HG02943 (cell line): ENCODE results near the gene PIK3CD.
"Not testable (repeated sequence)": the region's sequence is repeated elsewhere in the genome, so short reads cannot be mapped to it uniquely, and the experiment has no call there.

Source experiments
- ATAC-seq: cut with Tn5 transposase; IDR thresholded peaks from one replicate; pipeline ENCODE4 v1.9.1; 2021; ENCODE audit warnings: mild to moderate bottlenecking, low read depth, moderate library complexity; ENCODE audit not compliant: unreplicated experiment

PIK3CD gene

DNA sequence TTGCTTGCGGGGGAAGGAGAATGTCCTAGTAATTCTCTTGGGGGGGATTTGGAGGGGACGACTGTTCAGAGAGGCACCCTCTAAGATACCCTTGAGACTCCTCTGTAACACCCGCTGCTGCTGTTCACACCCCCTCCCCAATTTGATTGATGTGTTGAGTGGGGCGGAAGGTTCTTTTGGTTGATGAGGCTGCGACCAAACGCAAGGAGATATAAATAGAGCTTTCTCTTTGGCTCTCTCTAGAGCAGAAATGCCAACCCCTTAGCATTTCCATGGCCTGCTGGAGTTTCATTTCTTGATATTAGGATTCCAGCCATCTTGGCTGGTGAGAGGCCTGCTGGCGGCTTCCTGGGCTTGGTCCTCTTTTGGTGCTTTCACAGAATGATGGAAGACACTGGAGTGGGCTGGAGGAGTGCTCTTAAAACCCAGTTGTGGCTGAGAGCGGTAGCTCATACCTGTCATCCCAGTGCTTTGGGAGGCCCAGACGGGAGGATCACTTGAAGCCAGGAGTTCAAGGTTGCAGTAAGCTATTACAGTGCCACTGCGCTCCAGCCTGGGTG, 2.0 kb downstream of the PIK3CD start:
- no peak for ATAC-seq

DNA sequence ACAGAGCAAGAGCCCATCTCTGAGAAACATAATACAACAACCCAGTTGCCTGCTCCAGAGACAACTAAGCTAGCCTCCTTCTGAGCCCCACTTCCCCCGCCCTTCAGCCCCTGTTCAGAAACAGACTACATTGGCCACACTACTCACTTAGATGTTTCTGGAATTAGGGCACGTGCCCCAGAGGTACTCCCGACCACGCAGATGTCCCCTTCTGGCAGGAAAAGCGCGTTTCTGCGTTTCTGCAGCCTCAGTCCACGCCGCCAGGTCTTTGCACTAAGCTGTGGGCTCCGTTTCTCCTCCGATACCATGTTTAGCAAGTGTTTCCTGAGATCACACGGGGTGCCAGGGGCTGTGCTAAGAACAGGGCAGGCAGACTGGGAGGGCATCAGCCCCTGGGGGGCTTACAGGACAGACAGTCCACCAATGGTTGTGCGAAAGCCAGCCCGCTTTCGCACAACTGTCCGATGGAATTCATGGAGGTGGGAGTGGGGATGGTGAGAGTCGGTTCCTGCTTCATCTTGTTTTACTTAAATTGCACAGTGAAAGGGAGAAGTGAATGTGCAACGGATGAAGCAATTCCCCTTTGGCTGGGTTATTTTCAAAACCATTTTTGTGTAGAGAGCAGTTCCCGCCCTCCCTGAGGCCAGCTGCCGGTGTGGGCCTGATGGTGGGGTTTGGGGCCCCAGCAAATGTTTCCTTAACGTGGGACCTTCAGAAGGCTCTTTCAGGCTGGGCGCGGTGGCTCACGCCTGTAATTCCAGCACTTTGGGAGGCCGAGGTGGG, 2.7 kb downstream of the PIK3CD start:
- ATAC-seq, result no peak

DNA sequence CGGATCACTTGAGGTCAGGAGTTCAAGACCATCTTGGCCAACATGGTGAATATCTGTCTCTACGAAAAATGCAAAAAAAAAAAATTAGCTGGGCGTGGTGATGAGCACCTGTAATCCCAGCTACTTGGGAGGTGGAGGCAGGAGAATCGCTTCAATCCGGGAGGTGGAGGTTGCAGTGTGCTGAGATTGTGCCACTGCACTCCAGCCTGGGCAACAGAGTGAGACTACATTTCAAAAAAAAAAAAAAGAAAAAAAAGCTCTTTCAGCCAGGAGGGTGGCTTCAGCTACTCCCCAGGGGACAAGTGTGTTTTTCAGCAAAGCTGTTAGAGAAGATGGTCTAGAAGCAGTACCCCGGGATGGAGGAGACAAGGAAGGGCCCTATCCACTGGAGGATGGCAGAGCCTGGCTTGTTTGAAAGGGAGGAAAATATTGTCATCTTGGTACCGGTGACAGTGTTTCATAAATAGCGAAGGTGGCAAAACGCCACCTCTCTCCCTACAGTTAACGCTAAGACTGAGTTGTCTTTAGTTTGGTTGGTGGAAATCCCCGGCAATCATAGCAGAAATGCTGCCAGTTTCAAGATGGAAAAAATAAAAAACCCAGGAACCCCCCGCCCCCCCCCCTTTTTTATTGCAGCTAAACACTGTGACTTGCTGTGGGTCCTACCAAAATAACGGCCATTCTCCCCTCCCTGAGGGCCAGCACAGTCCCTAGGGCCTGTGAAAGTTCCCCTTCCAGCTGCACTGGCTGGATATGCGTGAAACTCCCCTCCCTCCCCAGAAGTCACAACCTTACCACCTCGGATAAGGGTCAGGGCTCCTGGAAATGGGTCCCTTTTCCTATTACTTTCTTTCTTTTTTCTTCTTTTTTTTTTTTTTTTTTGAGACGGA, 3.5 kb downstream of the PIK3CD start:
- no peak for ATAC-seq

DNA sequence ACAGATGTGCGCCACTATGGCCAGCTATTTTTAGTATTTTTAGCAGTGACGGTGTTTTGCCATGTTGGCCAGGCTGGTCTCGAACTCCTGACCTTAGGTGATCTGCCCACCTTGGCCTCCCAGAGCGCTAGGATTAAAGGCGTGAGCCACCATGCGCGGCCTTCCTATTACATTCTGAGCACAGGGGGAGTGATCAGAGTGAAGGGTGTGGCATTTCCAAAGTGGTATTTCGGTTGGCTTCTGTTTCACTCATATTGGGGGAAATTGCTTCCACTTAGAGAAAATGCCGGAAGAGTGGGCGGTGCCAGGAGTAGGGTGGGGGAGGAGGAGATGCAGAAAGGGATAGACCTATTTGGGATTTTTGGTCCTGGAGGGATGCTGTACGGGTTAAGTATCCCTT, 4.3 kb downstream of the PIK3CD start:
- ATAC-seq, result no peak

DNA sequence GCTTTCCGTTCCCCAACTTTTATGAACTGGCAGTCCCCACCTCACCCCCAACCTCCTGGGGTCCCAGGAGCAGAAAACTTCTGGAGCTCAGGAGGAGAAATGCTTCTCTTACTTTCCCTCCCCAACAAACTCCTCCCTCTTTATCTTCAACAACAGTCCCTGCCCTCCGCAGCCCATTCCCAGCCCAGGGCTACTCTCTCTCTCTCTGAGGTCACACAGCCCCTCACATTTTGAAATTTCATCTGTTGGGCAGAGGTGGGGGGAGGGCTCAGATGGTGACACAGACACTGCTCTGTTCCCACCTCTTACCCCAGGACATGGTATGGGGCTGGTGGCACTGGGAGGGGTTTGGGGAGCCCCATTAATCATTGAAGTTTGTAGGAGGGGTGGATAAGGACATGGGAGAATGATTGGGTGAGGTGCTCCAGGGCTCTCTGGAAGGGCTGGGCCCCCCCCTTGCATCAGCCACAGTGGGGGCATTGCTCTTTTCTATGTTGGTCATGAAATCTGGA, 6.0 kb downstream of the PIK3CD start:
- ATAC-seq, result no peak

DNA sequence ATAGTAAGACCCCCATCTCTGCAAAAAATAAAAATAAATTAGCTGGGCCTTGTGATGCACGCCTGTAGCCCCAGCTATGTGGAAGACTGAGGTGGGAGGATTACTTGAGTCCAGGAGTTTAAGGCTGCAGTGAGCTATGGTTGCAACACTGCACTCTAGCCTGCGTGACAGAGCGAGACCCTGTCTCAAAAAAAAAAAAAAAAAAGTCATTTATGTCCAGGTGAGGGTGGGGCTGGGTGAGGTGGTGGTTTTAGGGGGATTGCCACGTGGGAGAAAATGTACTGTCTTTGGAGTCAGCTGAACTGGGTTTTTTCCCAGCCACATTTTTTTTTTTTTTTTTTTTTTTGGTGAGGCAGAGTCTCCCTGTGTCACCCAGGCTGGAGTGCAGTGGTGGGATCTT, 6.7 kb downstream of the PIK3CD start:
- ATAC-seq, result no peak

DNA sequence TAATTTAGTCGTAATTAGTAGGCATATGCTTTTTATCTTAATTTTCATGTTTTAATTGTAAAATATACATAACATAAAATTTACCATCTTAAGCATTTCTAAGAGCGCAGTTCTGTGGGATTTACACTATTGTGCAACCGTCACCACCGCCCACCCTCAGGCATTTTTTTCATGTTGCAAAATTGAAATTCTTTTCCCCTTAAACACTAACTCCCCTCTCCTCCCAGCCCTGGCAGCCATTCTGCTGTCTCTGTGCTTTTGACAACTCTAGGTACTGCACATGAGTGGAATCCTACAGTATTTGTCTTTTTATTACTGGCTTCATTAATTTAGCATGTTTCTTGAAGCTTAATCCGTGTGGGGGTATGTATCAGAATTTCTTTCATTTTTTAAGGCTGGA, 7.8 kb downstream of the PIK3CD start:
- ATAC-seq, result no peak

DNA sequence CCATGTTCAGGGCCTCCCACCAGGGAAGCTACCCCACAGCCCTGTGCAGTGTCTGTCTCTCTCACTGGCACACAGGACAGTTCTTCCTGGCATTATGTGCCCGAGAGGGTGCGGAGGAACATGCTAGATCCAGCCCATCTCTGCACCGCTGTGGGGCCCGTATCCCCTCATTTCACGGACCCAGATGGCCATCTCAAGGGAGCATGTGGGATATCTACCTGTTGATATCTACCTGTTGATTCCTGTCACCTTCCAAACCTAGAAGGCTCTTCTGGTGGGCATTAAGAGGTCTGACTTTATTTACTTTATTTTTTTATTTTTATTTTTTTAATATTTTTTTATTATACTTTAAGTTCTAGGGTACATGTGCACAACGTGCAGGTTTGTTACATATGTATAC, 11.7 kb downstream of the PIK3CD start:
- ATAC-seq, result no peak

DNA sequence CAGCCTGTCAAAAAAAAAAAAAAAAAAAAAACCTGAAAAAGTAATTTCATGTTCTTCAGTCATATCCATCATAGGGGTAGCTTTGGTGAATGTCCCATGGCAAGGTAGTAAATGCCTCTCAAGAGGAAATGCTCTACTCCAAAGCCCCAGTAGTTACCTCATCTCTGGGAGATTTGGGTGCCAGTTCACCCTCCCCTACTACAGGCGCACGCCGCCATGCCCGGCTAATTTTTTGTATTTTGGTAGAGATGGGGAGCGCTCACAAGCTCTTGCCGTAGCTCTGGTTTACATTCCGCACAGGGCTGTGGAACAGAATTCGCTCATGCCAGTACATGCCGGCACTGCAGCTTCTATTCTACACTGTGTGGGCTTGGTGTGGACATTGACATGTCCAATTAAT, 13.7 kb downstream of the PIK3CD start:
- no peak for ATAC-seq

DNA sequence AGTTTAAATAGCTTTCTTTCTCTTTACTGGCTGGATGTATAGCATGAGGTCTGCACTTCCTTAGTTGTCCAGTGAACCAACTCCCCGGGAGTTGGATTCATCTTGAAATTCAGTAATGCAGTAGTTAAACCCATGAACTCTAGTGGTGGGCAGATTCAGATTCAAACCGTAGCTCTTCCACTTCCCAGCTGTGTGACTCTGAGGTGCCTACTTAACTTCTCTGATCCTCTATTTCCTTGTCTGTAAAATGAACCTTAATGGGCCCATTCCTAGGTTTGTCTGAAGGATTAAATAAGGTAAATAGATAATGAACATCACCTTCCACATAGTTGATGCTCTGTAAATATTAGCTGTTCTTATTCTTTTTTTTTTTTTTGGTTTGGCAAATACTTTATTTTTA, 16.5 kb downstream of the PIK3CD start:
- no peak for ATAC-seq

DNA sequence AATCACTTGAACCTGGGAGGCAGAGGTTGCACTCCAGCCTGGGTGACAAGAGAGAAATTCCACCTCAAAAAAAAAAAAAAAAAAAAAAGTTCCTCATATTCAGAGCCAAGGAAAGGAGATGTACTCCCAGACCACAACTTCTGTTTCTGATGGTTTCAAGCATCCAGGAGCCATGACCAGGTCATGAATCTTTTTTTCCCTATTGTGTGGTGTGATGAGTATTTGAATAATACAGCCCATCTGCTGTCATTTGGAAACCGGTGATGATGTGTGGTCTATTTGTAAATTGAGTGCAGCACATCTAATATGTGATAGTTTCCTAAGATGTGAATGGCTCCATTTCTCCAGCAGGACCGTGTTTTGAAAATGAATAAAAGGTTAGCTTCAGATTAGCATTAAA, 18.6 kb downstream of the PIK3CD start:
- no peak for ATAC-seq

DNA sequence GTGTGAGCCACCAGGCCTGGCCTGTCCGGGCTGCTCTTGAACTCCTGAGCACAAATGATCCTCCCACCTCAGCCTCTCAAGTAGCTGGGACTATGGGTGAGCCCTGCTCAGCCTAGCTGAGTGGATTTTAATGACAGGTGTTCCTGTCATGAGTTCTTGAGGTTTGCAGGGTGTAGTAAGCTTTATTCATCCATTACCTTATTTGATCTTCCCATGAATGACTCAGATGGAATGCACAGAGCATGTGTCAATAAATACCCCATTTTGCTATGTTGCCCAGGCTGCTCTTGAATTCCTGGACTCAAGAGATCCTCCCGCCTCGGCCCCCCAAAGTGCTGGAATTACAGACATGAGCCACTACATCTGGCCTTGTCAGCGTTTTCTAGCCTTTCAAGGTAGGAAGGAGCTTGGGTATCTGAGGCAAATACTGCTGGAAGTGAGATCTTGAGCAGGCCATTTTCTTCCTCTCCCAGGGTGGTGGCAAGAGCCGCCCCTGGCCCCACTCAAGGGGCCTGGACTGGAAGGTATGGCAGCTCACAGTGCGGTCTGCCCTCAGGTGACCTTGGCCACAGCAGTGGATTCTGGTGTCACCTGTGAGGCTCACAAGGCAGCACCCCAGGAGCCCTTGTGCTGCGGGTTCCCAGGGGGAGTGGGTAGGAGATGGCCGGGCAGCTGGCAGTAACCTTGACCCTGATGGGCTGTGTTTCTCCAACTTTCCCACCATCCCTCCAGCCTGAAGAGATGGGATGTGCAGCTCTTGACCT, 20.0 kb downstream of the PIK3CD start:
- no peak for ATAC-seq

DNA sequence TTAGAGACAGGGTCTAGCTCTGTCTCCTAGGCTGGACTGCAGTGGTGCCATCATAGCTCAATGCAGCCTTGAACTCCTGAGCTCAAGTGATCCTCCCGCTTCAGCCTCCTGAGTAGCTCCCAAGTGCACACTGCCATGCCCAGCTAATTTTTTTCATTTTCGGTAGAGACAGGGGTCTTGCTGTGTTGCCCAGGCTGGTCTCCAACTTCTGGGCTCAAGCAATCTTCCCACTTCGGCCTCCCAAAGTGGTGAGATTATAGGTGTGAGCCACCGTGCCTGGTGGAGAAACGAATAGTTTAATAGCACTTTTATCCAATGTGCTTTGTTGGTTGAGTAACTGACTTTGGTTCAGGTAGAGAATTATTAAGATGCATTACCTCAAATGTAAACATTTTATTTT, 20.9 kb downstream of the PIK3CD start:
- no peak for ATAC-seq

DNA sequence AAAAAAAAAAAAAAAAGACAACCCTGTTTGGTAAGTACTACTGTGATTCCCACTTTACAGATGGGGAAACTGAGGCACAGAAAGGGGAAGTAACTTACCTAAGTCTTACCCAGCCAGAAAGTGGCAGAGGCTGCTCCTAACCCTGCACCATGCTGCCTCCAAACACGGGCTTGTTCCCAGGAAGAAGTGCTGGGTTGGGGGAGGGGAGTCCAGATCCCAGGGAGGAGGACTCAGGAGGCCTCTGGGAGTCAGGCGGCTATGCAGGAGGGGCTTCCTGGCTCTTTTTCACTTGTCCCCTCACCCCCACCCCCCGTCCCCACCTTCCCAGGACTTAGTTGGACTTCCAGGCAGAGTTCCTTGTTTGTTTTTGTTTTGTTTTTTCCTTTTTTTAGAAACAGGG, 23.9 kb downstream of the PIK3CD start:
- ATAC-seq, result no peak

DNA sequence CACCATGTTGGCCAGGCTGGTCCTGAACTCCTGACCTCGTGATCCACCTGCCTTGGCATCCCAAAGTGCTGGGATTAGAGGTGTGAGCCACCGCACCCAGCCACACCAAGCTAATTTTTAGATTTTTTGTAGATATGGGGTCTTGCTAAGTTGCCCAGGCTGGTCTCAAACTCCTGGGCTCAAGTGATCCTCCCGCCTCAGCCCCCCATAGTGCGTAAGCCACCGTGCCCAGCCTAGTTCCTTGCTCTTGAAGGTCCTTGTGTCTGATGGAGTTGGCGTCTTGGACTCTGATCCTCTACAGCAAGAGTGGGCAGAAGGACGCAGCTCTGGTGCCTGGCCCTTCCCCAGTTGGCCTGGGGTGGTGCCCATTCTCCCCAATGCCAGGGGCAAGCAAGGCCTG, 24.6 kb downstream of the PIK3CD start:
- ATAC-seq, result not testable (repeated sequence)

DNA sequence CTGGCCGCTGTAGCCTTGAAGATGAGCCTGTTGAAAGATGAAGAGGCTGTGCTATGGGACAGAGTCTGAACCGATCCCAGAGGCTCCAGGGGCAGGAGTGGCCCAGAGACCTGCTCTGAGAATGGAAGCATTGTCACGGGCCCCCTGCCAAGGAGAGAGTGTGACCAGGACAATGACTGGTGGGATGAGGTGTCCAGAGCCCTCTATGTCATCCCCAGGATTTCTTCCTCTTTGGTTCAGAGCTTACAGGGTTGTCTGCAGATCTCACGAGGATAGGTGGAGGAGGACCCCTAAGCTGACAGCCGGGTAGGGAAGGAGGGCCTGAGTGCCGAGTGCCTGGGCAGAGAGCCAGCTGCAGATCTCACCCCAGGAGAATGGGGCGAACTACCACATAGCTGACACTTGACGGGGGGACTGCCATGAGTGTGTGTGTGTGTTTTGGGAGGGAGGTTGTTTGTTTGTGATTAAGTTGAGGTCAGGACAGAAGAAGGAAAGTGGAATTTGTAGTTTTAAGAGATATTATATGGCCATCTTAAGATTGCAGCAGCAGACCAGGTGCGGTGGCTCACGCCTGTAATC, 25.4 kb downstream of the PIK3CD start:
- ATAC-seq, result no peak

DNA sequence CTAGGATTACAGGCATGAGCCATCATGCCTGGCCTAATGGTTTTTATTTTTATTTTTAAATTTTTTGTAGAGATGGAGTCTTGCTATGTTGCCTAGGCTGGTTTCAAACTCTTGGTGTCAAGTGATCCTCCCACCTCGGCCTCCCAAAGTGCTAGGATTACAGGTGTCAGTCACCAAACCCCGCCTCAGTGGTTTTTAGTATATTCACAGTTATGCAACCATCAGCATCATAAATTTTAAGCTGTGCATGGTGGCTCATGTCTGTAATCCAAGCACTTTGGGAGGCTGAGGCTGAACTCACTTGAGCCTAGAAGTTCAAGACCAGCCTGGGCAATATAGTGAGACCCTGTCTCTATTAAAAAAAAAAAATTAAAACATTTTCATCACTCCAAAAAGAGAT, 28.6 kb downstream of the PIK3CD start:
- ATAC-seq, result no peak

DNA sequence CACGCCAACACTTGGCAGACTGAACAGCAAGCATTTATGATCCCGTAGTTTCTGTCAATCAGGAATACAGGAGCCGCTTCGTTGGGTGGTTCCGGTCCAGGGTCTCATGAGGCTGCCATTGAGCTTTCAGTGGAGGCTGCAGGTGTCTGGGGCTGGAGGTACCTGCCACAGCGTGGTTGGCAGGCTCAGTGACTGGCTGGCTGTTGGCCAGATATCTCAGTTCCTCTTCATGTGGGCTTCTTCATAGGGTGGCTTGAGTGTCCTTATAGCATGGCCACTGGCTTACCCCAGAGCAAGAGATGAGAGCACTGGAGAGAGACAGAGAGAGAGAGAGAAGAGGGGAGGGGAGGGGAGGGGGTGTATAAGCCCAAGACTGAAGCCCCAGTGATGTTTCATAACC, 29.3 kb downstream of the PIK3CD start:
- ATAC-seq, result no peak

DNA sequence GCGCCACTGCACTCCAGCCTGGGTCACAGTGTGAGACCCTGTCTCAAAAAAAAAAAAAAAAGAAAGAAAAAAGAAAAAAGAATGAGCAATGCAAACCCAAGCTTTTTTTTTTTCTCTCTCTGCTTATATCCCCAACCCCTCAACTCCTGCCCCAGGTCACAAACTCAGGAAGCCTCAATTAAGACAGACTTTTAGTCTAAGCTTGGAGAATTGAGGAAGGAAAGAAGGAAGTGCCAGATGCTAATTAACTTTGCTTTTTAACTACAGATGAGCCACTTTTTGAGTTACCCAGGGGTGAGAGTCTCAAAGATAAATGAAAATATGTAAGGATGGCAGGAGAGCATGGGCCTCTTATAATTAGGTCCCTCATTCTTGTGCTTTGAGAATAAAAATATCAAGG, 33.3 kb downstream of the PIK3CD start:
- no peak for ATAC-seq

DNA sequence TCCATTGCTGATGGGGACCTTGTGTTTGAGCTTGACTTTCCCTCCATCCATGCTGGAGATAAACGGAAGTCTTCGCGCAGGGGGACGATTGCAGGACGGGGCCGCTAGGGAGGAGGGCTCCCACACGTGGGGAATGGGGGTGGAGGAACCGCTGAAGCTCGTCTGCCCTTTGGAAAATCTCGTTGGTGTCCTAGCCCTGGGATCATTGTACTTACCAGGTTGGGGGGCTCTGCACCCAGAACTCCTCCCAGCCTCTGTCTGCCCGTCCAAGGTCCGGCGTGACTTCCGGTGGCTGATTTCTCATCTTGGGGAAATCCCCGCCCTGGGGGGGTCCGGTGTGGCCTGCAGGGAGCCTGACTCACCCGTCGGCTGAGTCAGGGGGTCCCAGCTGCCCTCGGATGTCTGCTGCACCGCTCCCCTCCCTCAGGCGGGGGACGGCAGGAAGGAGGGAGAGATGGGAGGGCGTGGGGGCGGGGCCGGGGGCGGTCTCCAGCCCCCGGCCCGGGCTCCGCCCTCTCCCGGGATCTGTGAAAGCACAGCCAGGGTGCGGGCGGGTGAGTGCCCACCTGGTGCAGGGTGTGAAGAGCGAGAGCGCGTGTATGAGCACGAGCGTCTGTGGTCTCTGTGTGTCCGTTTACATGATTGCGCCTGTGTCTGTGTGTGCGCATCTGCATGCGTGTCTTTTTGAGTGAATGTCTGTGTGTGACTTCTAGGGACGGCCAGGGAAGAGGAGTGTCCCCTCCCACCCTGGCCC, 35.8 kb downstream of the PIK3CD start:
- no peak for ATAC-seq
